Calu3 (cell line): ENCODE data around the gene VSTM2B. TPM values are rescaled to one million over a fixed set of nuclear protein-coding genes. Genes with fewer than 3 reads are reported as not detected.

ENCODE experiments used
- BruUV-seq: library from RNA; stranded (reverse); fragments of 400-500 nt; replicated peaks from 2 replicates; lab custom pipeline; 2021; lab: Mats Ljungman, UMichigan
- CTCF ChIA-PET: fragments of 300-600 bp; sonication (Branson Sonifier 250); formaldehyde crosslinking; loops from one replicate; lab custom pipeline; 2022; ENCODE audit warnings: antibody characterized with exemption; lab: Charles Lee
- DNase-seq: peaks from one replicate; pipeline ENCODE4 v3.0.0; 2022
- H3K27ac Mint-ChIP-seq: one replicate; pipeline ENCODE4 v1.8.0; 2022; ENCODE audit warnings: mixed read lengths; ENCODE audit not compliant: unreplicated experiment
- H3K27me3 Mint-ChIP-seq: one replicate; pipeline ENCODE4 v1.8.0; 2022; ENCODE audit warnings: mixed read lengths; ENCODE audit not compliant: unreplicated experiment
- H3K36me3 Mint-ChIP-seq: one replicate; pipeline ENCODE4 v1.8.0; 2022; ENCODE audit warnings: mild to moderate bottlenecking, moderate library complexity, mixed read lengths; ENCODE audit not compliant: insufficient read depth, unreplicated experiment
- H3K4me1 Mint-ChIP-seq: one replicate; pipeline ENCODE4 v1.8.0; 2022; ENCODE audit warnings: mild to moderate bottlenecking, low read depth, mixed read lengths; ENCODE audit not compliant: unreplicated experiment
- H3K4me3 Mint-ChIP-seq: one replicate; pipeline ENCODE4 v1.8.0; 2022; ENCODE audit warnings: mild to moderate bottlenecking, low read depth, moderate library complexity, mixed read lengths; ENCODE audit not compliant: unreplicated experiment
- H3K9me3 Mint-ChIP-seq: one replicate; pipeline ENCODE4 v1.8.0; 2022; ENCODE audit warnings: low read depth, mixed read lengths; ENCODE audit not compliant: unreplicated experiment
- intact Hi-C: fragments of 100-400 bp; cut with micrococcal nuclease; formaldehyde crosslinking; loops from one replicate; pipeline ENCODE4 v1.10.0; 2022; ENCODE audit not compliant: unreplicated experiment
- total RNA-seq: library from RNA; stranded (reverse); gene quantifications from 2 replicates; pipeline ENCODE4 v1.2.3, GENCODE V29; 2022
- TF ChIP-seq, protein P1 (sequence below): fragments of 200-600 bp; IDR thresholded peaks from one replicate; pipeline ENCODE4 v1.8.0; 2022; ENCODE audit warnings: antibody characterized with exemption; ENCODE audit not compliant: unreplicated experiment

The VSTM2B gene
- total RNA-seq, 1 experiment from 2014 or later = not detected

GRCh38 chr19:29529646-29530539, 4.1 kb downstream of the VSTM2B start:
- no peak for DNase-seq
- BruUV-seq = no TSS peak
- peaks cover 4% of the 10 kb centered on the region for H3K36me3 Mint-ChIP-seq
- H3K4me3 Mint-ChIP-seq = no peak overlapping the region
- intact Hi-C loops = no loop called here
- TF ChIP-seq, protein P1, sequence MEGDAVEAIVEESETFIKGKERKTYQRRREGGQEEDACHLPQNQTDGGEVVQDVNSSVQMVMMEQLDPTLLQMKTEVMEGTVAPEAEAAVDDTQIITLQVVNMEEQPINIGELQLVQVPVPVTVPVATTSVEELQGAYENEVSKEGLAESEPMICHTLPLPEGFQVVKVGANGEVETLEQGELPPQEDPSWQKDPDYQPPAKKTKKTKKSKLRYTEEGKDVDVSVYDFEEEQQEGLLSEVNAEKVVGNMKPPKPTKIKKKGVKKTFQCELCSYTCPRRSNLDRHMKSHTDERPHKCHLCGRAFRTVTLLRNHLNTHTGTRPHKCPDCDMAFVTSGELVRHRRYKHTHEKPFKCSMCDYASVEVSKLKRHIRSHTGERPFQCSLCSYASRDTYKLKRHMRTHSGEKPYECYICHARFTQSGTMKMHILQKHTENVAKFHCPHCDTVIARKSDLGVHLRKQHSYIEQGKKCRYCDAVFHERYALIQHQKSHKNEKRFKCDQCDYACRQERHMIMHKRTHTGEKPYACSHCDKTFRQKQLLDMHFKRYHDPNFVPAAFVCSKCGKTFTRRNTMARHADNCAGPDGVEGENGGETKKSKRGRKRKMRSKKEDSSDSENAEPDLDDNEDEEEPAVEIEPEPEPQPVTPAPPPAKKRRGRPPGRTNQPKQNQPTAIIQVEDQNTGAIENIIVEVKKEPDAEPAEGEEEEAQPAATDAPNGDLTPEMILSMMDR = no peak
- no peaks in the 10 kb centered on the region for H3K9me3 Mint-ChIP-seq
- CTCF ChIA-PET = no interaction called here
- no peaks in the 10 kb centered on the region for H3K4me1 Mint-ChIP-seq
- H3K27ac Mint-ChIP-seq = no peak overlapping the region
- peaks cover 46% of the 10 kb centered on the region for H3K27me3 Mint-ChIP-seq

DNA sequence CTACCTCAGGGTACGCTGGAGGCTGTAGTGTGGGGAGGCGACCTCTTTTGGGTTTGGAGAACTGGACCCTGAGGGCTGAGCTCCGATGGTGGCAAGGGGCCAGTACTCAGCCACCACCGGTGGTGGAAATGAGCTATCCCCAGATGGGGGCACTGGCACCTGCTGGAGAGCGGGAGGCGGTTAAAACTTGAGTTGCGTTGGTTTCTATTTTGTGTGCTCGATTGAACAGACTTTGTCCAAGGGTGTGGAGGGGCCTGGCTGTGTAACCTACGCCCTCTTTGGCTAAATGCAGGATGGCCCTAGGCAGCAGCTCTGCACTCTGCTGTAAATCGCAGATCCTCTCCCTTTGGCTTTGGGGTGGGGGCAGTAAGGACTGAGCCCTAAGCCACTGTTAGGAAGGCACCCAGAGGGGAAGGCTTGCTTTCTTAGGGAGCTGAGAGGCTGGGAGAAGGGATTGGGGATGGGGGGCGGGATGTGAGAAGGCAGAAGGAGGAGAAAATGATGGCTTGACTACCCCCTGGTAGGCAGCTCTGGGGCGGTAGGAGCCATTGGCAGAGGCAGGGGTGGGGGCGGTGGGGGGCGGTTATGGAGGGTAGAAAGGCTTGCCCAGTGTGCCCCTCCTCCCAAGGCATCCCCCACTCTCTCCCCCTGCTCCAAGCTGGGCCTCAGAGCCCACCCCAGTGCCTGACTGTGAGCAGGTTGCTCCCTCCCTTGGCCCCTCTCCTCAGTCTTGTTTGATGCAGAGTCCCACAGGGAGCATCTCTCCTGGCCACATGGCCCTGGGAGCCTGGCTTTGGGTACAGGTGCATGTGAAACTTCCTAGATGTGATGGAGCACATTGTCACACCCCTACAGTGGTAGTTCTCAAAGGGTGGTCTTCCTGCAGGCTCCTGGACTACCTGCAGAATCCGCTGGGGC, 5.0 kb downstream of the VSTM2B start:
- H3K27me3 Mint-ChIP-seq = peaks cover 52% of the 10 kb centered on the region
- DNase-seq = no peak
- CTCF ChIA-PET = no interaction called here
- H3K4me3 Mint-ChIP-seq = no peak overlapping the region
- H3K4me1 Mint-ChIP-seq = no peaks in the 10 kb centered on the region
- H3K36me3 Mint-ChIP-seq = peaks cover 4% of the 10 kb centered on the region
- intact Hi-C loops = no loop called here
- H3K9me3 Mint-ChIP-seq = no peaks in the 10 kb centered on the region
- TF ChIP-seq, protein P1 = no peak
- no TSS peak for BruUV-seq
- no peak overlapping the region for H3K27ac Mint-ChIP-seq

DNA sequence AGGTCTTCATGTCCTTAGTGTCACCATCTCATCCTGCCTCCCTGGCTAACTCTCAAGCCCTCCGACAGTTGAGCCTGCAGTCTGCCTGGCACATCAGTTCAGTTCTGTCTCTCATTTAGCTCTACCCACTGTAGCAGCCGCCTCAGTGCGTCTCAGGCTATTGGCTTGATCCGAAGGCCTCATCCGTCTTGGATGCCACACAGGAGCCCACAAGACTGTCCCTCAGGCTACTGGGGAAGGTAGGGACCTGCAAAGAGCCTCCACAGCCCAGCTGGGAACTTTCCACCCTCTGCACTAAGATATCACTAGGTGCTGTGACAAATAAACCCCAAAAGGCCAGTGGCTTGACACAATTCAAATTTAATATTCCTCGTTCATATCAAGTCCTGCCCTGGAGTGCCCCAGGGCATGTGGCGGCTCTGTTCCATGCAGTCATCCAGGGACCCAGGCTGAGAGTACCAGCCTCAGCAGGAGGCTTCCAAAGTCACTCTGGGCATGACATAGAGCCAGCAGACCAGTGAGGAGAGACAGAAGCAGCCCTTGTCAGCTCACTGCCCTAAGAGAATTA, 5.7 kb downstream of the VSTM2B start:
- Mint-ChIP-seq H3K4me1 (no peaks in the 10 kb centered on the region), H3K36me3 (peaks cover 4% of the 10 kb centered on the region), H3K9me3 (no peaks in the 10 kb centered on the region), H3K27me3 (peaks cover 52% of the 10 kb centered on the region), H3K27ac (no peak overlapping the region), H3K4me3 (no peak overlapping the region)
- CTCF ChIA-PET = no interaction called here
- TF ChIP-seq, protein P1 = no peak
- intact Hi-C loops = no loop called here
- no TSS peak for BruUV-seq
- DNase-seq = no peak

GRCh38 chr19:29532097-29532496, 6.3 kb downstream of the VSTM2B start:
- TF ChIP-seq, protein P1 = no peak
- Mint-ChIP-seq H3K4me3 (no peak overlapping the region), H3K9me3 (no peaks in the 10 kb centered on the region), H3K4me1 (no peaks in the 10 kb centered on the region), H3K36me3 (peaks cover 4% of the 10 kb centered on the region), H3K27ac (no peak overlapping the region), H3K27me3 (peaks cover 52% of the 10 kb centered on the region)
- no TSS peak for BruUV-seq
- CTCF ChIA-PET = no interaction called here
- intact Hi-C loops = no loop called here
- DNase-seq = no peak
